H4 (cell line): ENCODE measurements around the gene OOSP3. TPM values are rescaled to one million over a fixed set of nuclear protein-coding genes. Genes with fewer than 3 reads are reported as not detected.

ENCODE experiments used
- DNase-seq: peaks from one replicate; pipeline ENCODE4 v3.0.0-alpha.2; 2015; ENCODE audit warnings: low spot score
- total RNA-seq: library from RNA; depleted of rRNA; stranded (reverse); fragments of >200 nt; shearing (Covaris generic); gene quantifications from 2 replicates; pipeline ENCODE4 v1.2.3, GENCODE V29; 2014; rRNA removed

OOSP3 gene
- total RNA-seq, 1 experiment from 2014 or later, result not detected

- no peak for DNase-seq
These were observed 65.6 kb downstream of the OOSP3 start for GRCh38 chr11:59943997-59944714.

DNA sequence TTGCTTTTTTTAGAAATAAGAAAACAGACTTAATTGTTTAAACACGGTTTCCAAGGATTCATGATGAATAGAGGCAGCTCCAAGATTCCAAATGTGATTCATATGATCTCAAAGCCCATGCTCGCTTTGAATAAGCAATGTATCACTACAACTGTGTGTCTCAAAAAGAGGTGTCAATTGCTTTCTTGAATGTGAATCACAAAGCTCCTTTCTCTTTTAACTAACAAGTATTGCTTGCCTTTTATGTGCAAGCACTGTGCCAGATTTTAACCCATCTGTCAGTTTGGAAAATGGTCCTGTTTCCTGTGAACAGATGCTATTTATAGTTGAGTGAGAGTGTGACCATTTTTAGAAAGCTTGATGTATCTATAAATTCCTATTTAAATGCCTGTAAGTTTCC, 66.1 kb downstream of the OOSP3 start:
- no peak for DNase-seq

Other genes with a start within 250 kb of the OOSP3 start
- 12.8 and 19.0 TPM in 2 replicates for gene PATL1, start 209.7 kb upstream of the OOSP3 start, total RNA-seq
- gene OR10V1, start 164.9 kb upstream of the OOSP3 start, total RNA-seq, result not detected in 2 replicates
- 25.4 and 40.5 TPM in 2 replicates for gene STX3, start 123.4 kb upstream of the OOSP3 start, total RNA-seq
- 62.1 and 64.8 TPM in 2 replicates for gene MRPL16, start 68.0 kb upstream of the OOSP3 start, total RNA-seq
- gene CBLIF, start 33.3 kb upstream of the OOSP3 start, total RNA-seq, result not detected in 2 replicates
- gene TCN1, start 12.3 kb upstream of the OOSP3 start, total RNA-seq, result not detected in 2 replicates
- gene OOSP1, start 59.6 kb downstream of the OOSP3 start, total RNA-seq, result not detected in 2 replicates
- not detected in 2 replicates for gene OOSP4A, start 85.3 kb downstream of the OOSP3 start, total RNA-seq
- not detected in 2 replicates for gene OOSP4B, start 138.4 kb downstream of the OOSP3 start, total RNA-seq
- not detected in 2 replicates for gene OOSP2, start 161.6 kb downstream of the OOSP3 start, total RNA-seq
- gene MS4A3, start 177.9 kb downstream of the OOSP3 start, total RNA-seq, result not detected in 2 replicates
- gene MS4A2, start 209.9 kb downstream of the OOSP3 start, total RNA-seq, result not detected in 2 replicates